ES-I3 (cell line): ENCODE data around the gene FAM222A.

ENCODE experiments used
- H3K36me3 ChIP-seq: 2 replicates; pipeline ENCODE4 v1.6.1; 2013; ENCODE audit warnings: mild to moderate bottlenecking, low read length, control low read depth, moderate library complexity; ENCODE audit not compliant: insufficient read depth
- H3K4me1 ChIP-seq: 2 replicates; pipeline ENCODE4 v1.6.1; 2013; ENCODE audit warnings: mild to moderate bottlenecking, control low read depth, low read length; ENCODE audit not compliant: insufficient read depth
- H3K9ac ChIP-seq: 2 replicates; pipeline ENCODE4 v1.6.1; 2013; ENCODE audit warnings: low read depth, mild to moderate bottlenecking, low read length, moderate library complexity
- H3K9me3 ChIP-seq: 2 replicates; pipeline ENCODE4 v1.6.1; 2013; ENCODE audit warnings: mild to moderate bottlenecking, low read length, moderate library complexity; ENCODE audit not compliant: control insufficient read depth, insufficient read depth

Gene FAM222A

GRCh38 chr12:109777544-109777943, 63.9 kb downstream of the FAM222A start:
- no peaks in the 10 kb centered on the region for H3K36me3 ChIP-seq
- H3K9me3 ChIP-seq, result no peaks in the 10 kb centered on the region; the same call in 1 of the 2 replicates
- H3K9ac ChIP-seq, result peak overlapping the region; percentile 16; the same call in 1 of the 2 replicates
- peaks cover 4% of the 10 kb centered on the region; the same call in 1 of the 2 replicates for H3K4me1 ChIP-seq

DNA sequence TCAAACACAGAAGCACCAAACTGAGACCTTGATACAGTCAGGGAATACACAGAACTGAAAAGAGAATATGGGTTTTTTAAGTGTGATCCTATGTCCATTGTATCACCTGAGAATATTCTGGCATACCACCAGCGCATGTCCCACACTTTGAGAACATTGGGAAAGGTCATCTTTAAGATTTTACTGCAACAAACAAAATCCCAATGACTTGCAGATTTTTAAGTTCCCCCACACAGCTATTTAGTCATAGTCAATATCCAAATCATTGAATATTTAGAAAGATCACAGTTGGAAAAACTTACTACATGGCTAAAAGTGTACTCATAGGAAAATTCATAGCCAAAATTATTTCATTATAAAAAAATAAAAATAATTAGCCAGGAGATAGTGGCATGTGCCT, 65.1 kb downstream of the FAM222A start:
- H3K36me3 ChIP-seq, result no peaks in the 10 kb centered on the region
- no peak overlapping the region for H3K9ac ChIP-seq
- H3K9me3 ChIP-seq, result no peaks in the 10 kb centered on the region; the same call in 1 of the 2 replicates
- H3K4me1 ChIP-seq, result peaks cover 4% of the 10 kb centered on the region; the same call in 1 of the 2 replicates

DNA sequence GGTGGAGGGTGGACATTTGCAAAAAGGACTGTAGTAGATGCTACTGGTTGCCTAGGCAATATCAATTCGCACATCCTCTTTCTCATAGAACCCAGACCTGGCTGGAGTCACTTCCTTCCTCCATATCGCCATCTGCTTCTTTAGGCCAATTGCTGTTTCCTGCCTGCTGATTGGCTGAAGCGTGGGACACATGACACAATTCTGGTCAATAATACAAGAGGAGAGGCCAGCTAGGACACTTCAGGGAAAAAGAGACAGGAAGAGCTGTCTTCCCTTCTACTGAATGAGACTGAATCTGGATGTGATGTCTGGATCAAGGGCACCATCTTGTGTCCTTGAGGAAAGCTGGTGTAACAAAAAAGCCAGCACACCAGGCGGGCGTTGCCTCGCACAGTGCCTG, 65.8 kb downstream of the FAM222A start:
- Histone ChIP-seq H3K36me3 (no peaks in the 10 kb centered on the region), H3K9me3 (no peaks in the 10 kb centered on the region; the same call in 1 of the 2 replicates), H3K4me1 (peaks cover 4% of the 10 kb centered on the region; the same call in 1 of the 2 replicates), H3K9ac (no peak overlapping the region)

DNA sequence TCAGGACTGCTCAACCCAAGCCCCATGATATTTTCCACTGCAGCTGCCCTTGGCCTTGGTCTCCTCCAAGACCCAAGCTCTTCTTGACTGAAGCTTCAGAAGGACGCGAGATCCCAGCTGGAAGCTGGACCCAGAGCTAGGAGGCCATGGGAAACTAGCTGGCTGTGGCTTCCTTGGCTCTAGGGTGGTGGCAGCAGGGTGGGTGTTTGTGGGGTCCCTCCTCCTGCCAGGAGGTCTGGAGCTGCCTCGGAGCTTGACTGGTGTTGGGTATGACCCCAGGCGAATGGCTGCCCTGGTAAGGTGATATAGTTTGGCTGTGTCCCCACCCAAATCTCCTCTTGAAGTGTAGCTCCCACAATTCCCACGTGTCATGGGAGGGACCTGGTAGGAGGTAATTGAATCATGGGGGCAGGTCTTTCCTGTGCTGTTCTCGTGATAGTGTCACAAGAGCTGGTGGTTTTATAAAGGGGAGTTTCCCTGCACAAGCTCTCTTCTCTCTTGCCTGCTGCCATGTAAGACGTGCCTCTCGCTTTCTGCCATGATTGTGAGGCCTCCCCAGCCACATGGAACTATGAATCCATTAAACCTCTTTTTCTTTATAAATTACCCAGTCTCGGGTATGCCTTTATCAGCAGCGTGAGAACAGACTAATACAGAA, 68.2 kb downstream of the FAM222A start:
- Histone ChIP-seq H3K9me3 (no peaks in the 10 kb centered on the region; the same call in 1 of the 2 replicates), H3K4me1 (no peaks in the 10 kb centered on the region; the same call in 1 of the 2 replicates), H3K9ac (no peak overlapping the region)

GRCh38 chr12:109782326-109782703, 68.7 kb downstream of the FAM222A start:
- Histone ChIP-seq H3K9me3 (no peaks in the 10 kb centered on the region; the same call in 1 of the 2 replicates), H3K9ac (no peak overlapping the region), H3K36me3 (no peaks in the 10 kb centered on the region), H3K4me1 (no peaks in the 10 kb centered on the region)

More for the DNA sequence above, 68.2 kb downstream of the FAM222A start:
- no peaks in the 10 kb centered on the region for H3K36me3 ChIP-seq

- Histone ChIP-seq H3K9me3 (no peaks in the 10 kb centered on the region; the same call in 1 of the 2 replicates), H3K36me3 (no peaks in the 10 kb centered on the region), H3K4me1 (no peaks in the 10 kb centered on the region), H3K9ac (no peak overlapping the region; the same call in 1 of the 2 replicates)
Observed at GRCh38 chr12:109783135-109783964, 69.7 kb downstream of the FAM222A start.

GRCh38 chr12:109783965-109784244, 70.3 kb downstream of the FAM222A start:
- Histone ChIP-seq H3K9ac (no peak overlapping the region; the same call in 1 of the 2 replicates), H3K9me3 (no peaks in the 10 kb centered on the region; the same call in 1 of the 2 replicates), H3K4me1 (no peaks in the 10 kb centered on the region), H3K36me3 (no peaks in the 10 kb centered on the region)

DNA sequence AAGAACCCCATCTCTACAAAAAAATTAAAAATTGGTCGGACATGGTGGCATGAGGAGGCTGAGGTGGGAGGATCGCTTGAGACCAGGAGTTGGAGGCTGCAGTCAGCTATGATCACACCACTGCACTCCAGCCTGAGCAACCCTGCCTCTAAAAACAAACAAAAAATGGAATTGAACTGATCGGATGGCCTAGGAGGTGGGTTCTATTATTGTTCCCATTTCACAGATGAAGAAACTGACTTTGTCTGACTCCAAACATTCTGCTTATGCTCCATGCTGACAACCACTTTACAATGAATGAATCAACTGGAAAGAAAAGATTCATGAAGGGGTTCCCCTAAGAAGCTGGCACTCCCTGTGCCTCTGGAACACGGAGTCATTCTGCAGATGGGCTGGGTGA, 72.2 kb downstream of the FAM222A start:
- no peaks in the 10 kb centered on the region for H3K9me3 ChIP-seq
- no peaks in the 10 kb centered on the region for H3K4me1 ChIP-seq
- H3K9ac ChIP-seq, result no peak overlapping the region
- H3K36me3 ChIP-seq, result no peaks in the 10 kb centered on the region

DNA sequence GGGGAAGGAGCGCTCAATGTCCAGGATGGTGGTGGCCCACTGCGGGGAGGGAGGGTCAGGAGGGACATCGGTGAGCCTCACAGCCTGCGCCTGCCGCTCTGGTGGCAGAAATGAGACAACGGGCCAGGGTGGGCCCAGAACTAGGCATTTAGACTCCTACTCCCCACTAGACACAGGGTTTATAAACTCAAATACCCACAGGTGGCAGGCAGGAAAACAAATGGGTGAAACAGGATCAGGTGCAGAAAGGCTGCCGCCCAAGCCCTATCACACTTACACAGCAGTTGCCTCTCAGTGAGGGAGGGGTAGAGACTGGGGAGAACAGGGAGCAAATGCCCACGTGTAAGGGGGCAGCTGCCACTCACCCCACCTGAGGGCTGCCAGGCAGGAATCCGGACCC, 73.2 kb downstream of the FAM222A start:
- H3K9me3 ChIP-seq, result no peaks in the 10 kb centered on the region
- H3K4me1 ChIP-seq, result no peaks in the 10 kb centered on the region
- no peaks in the 10 kb centered on the region for H3K36me3 ChIP-seq
- no peak overlapping the region for H3K9ac ChIP-seq

DNA sequence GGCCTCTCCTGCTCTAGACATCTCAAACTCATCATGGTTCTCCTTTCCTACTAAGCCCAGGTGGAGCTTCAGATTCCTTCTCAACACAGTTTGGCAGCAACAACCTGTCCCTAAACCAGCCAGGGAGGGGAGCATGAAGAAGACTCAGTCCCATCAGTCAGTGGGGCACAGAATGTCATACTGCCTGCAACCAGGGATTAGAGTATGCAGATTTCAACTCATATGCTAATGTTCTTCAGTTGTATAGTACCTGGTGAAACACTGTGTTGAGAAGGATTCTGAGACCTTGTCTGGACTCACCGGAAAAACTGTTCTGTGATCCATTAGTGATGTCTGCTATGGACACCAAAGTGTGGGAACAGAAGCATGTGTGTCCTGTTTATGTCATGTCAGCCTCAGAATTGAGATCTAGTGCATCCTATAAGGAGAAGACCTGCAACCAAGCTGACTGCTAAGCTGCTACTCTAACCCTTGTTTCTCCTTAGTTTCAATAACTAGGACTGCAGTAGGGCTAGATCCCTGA, 76.0 kb downstream of the FAM222A start:
- Histone ChIP-seq H3K9me3 (no peaks in the 10 kb centered on the region), H3K36me3 (no peaks in the 10 kb centered on the region), H3K4me1 (no peaks in the 10 kb centered on the region), H3K9ac (no peak overlapping the region)

DNA sequence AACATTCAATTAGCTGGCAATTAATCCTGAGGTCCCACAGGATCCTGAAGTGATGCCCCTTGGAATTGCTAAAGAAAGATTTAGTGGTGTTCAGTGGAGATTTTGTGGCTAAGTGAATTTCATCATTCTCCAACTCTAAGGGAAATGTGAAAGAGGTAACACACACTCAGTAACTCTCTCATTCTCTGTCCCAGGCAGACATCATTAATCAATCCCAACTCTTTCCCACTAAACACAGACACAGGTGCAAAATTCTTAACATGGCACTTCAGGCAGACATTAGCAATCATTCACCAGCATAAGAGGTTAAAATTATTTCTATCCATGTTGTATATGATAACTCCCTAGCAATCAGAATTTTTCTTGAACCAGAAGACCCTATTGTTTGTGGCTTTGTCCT, 79.4 kb downstream of the FAM222A start:
- no peaks in the 10 kb centered on the region for H3K36me3 ChIP-seq
- H3K9me3 ChIP-seq, result no peaks in the 10 kb centered on the region
- H3K4me1 ChIP-seq, result no peaks in the 10 kb centered on the region
- H3K9ac ChIP-seq, result no peak overlapping the region

DNA sequence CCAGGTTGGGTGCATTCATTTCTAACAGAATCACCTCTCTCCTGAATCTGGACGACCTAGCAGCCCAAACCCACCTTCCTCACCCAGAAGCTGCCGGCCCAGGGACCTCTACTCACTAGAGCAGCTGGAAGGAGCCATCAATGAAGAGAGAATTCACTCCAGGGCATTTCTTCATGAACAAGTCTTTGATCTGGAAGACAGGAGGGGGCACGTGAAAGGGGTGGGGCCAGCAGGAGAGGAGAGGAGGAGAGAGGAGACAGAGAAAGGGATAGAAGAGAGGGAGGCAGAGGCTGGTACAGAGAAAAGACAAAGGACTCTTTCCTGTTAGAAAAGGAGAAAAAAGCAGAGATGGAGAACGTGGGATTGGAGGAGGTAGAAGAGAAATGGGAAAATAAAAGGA, 79.8 kb downstream of the FAM222A start:
- no peaks in the 10 kb centered on the region for H3K36me3 ChIP-seq
- H3K9ac ChIP-seq, result no peak overlapping the region
- H3K4me1 ChIP-seq, result no peaks in the 10 kb centered on the region
- no peaks in the 10 kb centered on the region for H3K9me3 ChIP-seq

DNA sequence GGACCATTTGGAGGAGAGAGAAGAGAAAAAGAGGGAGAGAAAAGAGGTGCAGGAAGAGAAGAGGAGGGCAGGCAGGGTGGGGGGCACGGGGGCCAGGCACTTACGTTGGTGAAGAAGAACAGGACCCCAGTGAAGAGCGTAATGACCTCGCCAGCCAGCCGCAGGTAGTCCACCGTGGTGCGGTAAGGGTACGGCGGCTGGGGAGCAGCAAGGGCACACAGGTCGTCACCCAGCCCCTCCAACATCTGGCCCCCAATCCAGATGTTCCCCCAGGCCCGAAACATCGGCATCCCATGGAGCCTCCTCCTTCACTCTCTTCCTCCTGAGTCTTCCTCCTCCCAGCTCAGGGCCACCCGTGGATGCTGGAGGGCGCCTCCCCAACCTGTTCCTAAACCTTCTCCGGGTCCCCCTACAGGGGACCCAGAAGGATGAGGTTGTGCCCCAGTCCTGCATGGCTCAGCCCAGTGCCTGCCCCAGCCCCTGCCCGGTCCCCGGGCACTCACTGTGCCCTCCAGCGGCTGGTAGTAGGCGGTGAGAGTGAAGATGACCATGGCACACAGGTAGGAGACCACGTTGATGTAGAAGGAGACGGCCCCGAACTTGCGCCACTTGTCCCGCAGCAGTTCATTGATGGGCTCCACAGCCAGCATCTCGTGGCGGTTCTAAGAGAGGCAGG, 80.3 kb downstream of the FAM222A start:
- Histone ChIP-seq H3K9ac (no peak overlapping the region), H3K4me1 (no peaks in the 10 kb centered on the region), H3K9me3 (no peaks in the 10 kb centered on the region), H3K36me3 (no peaks in the 10 kb centered on the region)

DNA sequence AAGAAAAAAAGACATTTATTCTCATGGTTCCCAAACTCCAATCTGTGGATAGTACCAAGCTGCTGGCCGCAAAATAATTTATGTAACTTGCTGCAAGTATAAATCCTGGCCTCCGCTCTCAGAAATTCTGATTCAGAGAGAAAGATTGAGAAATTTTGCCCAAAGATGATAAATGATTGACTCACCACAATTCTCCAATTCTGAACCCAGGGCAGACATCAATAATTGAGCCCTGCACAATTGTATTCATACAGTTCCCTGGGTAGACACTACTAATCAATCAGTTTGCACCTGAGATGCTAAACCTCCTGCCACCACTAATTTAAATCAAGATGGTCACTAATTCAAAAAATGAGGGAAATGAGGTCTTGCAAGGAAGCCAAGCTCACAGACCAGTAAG, 81.4 kb downstream of the FAM222A start:
- no peak overlapping the region for H3K9ac ChIP-seq
- no peaks in the 10 kb centered on the region for H3K36me3 ChIP-seq
- no peaks in the 10 kb centered on the region for H3K9me3 ChIP-seq
- H3K4me1 ChIP-seq, result no peaks in the 10 kb centered on the region
